Stimulated activated CD8-positive, alpha-beta memory T cell treated with anti-CD3 and anti-CD28 coated beads, Interleukin-4, amount 100 ng/mL, for 4 hours (primary cell): ENCODE data around the gene DHFR2.

Experiments
- DNase-seq, 2 donors: peaks; one replicate each; pipeline ENCODE4 v3.0.0-alpha.2; 2020; ENCODE audit warnings: low read depth in 2 of 2, low spot score in 1 of 2

DHFR2 gene

DNA sequence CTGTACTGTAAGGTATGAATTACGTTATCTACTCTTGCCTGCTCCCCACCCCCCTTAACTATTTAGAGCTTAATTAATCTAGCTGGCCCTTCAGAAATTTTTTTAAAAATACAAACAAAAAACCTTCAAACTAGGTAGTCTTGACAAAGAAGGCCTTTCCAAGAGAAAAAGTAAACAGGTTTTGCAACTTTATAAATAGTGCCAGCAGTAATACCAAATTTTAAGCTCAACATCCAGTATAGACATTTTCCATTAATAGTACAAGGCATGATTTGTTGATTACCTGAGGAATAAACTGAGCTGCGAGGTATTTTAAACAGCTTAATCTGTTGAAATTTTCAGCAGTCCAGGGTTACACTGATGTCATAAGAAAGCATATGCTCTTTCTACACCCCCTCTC, 54.5 kb downstream of the DHFR2 start:
- DNase-seq, result no peak
